Heart left ventricle (tissue), 16 donors: ENCODE data around the gene AP3S2. TPM values are rescaled to one million over a fixed set of nuclear protein-coding genes. Genes with fewer than 3 reads are reported as not detected.

Experiments used
- ATAC-seq, 4 donors: fragments of 200-7000 bp; cut with Tn5 transposase; one replicate each; pipeline ENCODE4 v1.9.1; 2020 to 2022; ENCODE audit warnings: moderate library complexity in 4 of 4, mild to moderate bottlenecking in 3 of 4, moderate number of reproducible peaks in 1 of 4
- DNase-seq, 5 donors: peaks; one replicate each; pipeline ENCODE4 v3.0.0-alpha.2; 2020
- H3K27ac ChIP-seq, 12 donors: fragments of 200-600 bp; sonication (generic) in 4 of 12; one replicate each; pipeline versions ENCODE4 v1.5.0 to v1.8.0; 2016 to 2022; ENCODE audit warnings: mild to moderate bottlenecking in 2 of 12
- H3K27me3 ChIP-seq, 9 donors: fragments of 200-600 bp; sonication (generic) in 2 of 9; one replicate each; pipeline versions ENCODE4 v1.5.1 to v1.8.0; 2016 to 2022; ENCODE audit warnings: mild to moderate bottlenecking in 3 of 9
- H3K36me3 ChIP-seq, 9 donors: fragments of 200-600 bp; sonication (generic) in 2 of 9; one replicate each; pipeline versions ENCODE4 v1.5.0 to v1.8.0; 2018 to 2022; ENCODE audit warnings: mild to moderate bottlenecking in 2 of 9
- H3K4me1 ChIP-seq, 12 donors: fragments of 200-600 bp; sonication (generic) in 4 of 12; one replicate each; pipeline versions ENCODE4 v1.5.0 to v1.8.0; 2016 to 2022; ENCODE audit warnings: mild to moderate bottlenecking in 3 of 12
- H3K4me3 ChIP-seq, 12 donors: fragments of 200-600 bp; sonication (generic) in 4 of 12; one replicate each; pipeline versions ENCODE4 v1.5.0 to v1.8.0; 2017 to 2022; ENCODE audit warnings: mild to moderate bottlenecking in 9 of 12, moderate library complexity in 4 of 12
- H3K9me3 ChIP-seq, 12 donors: fragments of 200-600 bp; sonication (generic) in 4 of 12; one replicate each; pipeline versions ENCODE4 v1.5.0 to v1.8.0; 2016 to 2022; ENCODE audit warnings: mild to moderate bottlenecking in 1 of 12
- POLR2A ChIP-seq, 2 donors: fragments of 450-650 bp; IDR thresholded peaks; one replicate each; pipeline ENCODE4 v1.6.1; 2017; ENCODE audit warnings: antibody characterized with exemption in 2 of 2, mild to moderate bottlenecking in 2 of 2, moderate library complexity in 2 of 2
- WGBS, 4 donors: extraction: QIAGEN DNeasy Blood & Tissue Kit in 2 of 4; methylation state at CpG; one replicate each; pipeline versions ENCODE4 v1.1.5 to v1.1.7; 2013 to 2018; 5-methylcytosine and 5-hydroxymethylcytosine counted together
- intact Hi-C, 10 donors: fragments of 100-400 bp; cut with DNase I; formaldehyde crosslinking; loops; one replicate each; pipeline versions ENCODE4 v1.11.1 to v1.14.2; 2022
- polyA plus RNA-seq, 2 donors: library from polyadenylated mRNA; stranded (reverse); fragments of 200-250 nt; gene quantifications; one replicate each; pipeline ENCODE4 v1.2.3, GENCODE V29; 2013
- total RNA-seq, 9 donors: library from RNA; depleted of rRNA in 2 of 9; stranded (reverse); fragments of >200 nt in 2 of 9; fragmentation: NEBNext Ultra II Directional in 3 of 9; extraction: Animal tissue kit (Norgen Biotek cat#: 25700) in 3 of 9; gene quantifications; one replicate each; pipeline versions ENCODE4 v1.1.0 to v1.2.4, GENCODE V29; 2016 to 2023
- TF ChIP-seq, protein P1 (sequence below), 12 donors: fragments of 200-600 bp; sonication (generic) in 4 of 12; IDR thresholded peaks; one replicate each; pipeline versions ENCODE4 v1.5.0 to v1.8.0; 2018 to 2022; ENCODE audit warnings: antibody characterized with exemption in 12 of 12, mild to moderate bottlenecking in 5 of 12
- donor health status: ischemic (EF 13 %, LVEDD 7.1; RV severe dilation, severe dysfunction).
- donor health status: healthy with polysubstance abuse.
- donor health status: DM: no; HTN: yes; CAD: no.
- donor health status: DM: no; HTN: no; CAD: no.
- donor health status: ischemic (EF 25% LVEDD 6.9; RV normal size, moderate dysfunction).
- donor health status: ischemic (EF 25% LVEDD 5.7; RV mildly dilated, moderate dysfunction).
- donor health status: healthy.
- donor health status: DM: yes; HTN: yes; CAD: no.
- donor health status: ischemic (EF 35%, LVEDD 5.7; RV mildly dilated, moderate dysfunction).
- donor health status: nonischemic (EF 11% LVEDD 7.7; RV severe dilation, severe dysfunction).
- donor health status: DM: yes; HTN: yes; CAD: no.
- donor health status: PGD.
- donor health status: ischemic (EF 29% LVEDD 5.4; RV normal size, mild dysfunction).
- donor health status: nonischemic (EF 23%, LVEDD 6.1; RV moderate dilation, normal function).

The AP3S2 gene
- total and polyA plus RNA-seq, 11 donors = 15.4 to 64.6 (median 43.3) TPM

DNA sequence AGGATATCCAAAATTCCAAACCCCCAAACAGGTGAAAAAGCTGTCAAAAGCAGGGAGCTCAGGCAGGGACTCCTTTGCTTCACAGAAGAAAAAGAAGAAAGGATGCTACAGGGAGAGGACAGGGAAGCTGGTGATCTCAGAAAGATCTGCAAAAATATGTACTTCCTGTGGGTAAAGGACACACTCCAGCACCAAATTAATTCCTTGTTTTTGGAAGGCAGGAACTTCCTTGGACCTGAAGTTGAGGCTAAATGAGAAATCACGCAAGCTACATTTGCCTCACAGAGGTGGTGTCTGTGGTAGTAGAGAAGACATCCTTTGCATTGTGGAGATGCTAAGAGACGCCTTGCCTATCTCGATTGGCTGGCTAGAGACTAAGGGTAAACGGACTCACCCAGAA is 52.5 kb downstream of the AP3S2 start:
- peaks cover 0 to 58% (median 8%) of the 10 kb centered on the region in 12 donors for H3K4me1 ChIP-seq
- no peaks in the 10 kb centered on the region for H3K27me3 ChIP-seq
- WGBS, 4 donors = 87 to 92% (median 90%) methylated on average over 4 of the region's 4 CpGs
- H3K27ac ChIP-seq = peak overlapping the region in 1 of 12 donors; percentile 25
- TF ChIP-seq POLR2A (IDR thresholded peaks at IDR 0.05) = no peak
- TF ChIP-seq, protein P1, sequence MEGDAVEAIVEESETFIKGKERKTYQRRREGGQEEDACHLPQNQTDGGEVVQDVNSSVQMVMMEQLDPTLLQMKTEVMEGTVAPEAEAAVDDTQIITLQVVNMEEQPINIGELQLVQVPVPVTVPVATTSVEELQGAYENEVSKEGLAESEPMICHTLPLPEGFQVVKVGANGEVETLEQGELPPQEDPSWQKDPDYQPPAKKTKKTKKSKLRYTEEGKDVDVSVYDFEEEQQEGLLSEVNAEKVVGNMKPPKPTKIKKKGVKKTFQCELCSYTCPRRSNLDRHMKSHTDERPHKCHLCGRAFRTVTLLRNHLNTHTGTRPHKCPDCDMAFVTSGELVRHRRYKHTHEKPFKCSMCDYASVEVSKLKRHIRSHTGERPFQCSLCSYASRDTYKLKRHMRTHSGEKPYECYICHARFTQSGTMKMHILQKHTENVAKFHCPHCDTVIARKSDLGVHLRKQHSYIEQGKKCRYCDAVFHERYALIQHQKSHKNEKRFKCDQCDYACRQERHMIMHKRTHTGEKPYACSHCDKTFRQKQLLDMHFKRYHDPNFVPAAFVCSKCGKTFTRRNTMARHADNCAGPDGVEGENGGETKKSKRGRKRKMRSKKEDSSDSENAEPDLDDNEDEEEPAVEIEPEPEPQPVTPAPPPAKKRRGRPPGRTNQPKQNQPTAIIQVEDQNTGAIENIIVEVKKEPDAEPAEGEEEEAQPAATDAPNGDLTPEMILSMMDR (IDR thresholded peaks at IDR 0.05) = no peak
- H3K4me3 ChIP-seq = no peak overlapping the region
- DNase-seq (no peak), ATAC-seq (no peak)
- peaks cover 0 to 45% (median 18%) of the 10 kb centered on the region in 9 donors for H3K36me3 ChIP-seq
- H3K9me3 ChIP-seq = no peaks in the 10 kb centered on the region
- intact Hi-C loops = no loop called here

DNA sequence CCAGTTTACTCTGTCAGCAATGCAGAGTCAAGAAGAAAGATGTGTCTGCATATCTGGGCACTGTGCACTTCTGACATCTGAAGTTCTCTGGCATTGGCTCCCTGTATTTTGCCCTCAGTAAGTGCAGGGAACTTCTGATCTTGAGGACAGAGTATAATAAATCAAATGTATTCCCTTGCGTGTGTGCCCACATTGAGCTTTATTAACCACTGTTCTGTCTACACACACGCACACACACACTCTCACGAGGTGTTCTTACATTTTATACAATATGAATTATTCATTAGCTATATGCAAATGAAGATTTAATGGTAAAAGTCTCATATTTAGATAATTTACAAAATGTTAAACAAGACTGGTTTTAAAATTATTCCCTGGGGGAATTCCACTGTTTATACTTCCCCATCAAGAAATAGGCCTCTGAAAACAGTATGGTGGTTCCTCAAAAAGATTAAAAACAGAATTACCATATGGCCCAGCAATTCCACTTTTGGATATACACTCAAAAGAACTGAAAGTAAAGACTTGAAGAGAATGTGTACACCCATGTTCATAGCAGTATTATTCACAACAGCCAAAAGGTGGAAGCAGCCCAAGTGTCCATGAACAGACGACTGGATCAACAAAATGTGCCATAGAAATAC is 54.5 kb downstream of the AP3S2 start:
- DNase-seq = no peak
- Histone ChIP-seq H3K9me3 (no peaks in the 10 kb centered on the region), H3K27ac (peak overlapping the region in 1 of 12 donors; percentile 61), H3K27me3 (no peaks in the 10 kb centered on the region), H3K36me3 (peaks cover 4 to 56% (median 37%) of the 10 kb centered on the region in 9 donors), H3K4me3 (no peak overlapping the region), H3K4me1 (peaks cover 0 to 66% (median 8%) of the 10 kb centered on the region in 12 donors)
- WGBS, 4 donors = 89 to 95% (median 94%) methylated on average over 4 of the region's 4 CpGs
- intact Hi-C loops = no loop called here
- ATAC-seq = no peak
- TF ChIP-seq, protein P1 (IDR thresholded peaks at IDR 0.05) = no peak
- TF ChIP-seq POLR2A (IDR thresholded peaks at IDR 0.05) = no peak

DNA sequence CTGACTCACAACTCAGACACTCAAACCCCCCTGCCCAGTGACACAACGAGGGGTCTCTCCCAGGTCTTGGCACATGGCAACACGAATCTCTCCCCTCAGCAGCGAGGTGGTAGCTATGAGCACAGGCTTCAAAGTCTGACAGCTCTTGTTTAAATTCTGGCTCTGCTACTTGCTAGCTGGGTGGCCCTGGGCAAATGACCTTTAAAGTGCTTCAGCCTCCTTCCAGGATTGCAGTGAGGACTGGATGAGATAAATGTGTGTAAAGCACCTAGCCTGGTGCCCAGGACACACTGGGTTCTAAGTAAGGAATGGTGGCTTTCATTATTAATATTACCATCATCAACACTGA is 56.0 kb downstream of the AP3S2 start:
- peaks cover 7 to 64% (median 49%) of the 10 kb centered on the region in 9 donors for H3K36me3 ChIP-seq
- ATAC-seq (peak in 1 of 4 donors; percentile 47), DNase-seq (no peak)
- no peaks in the 10 kb centered on the region for H3K27me3 ChIP-seq
- H3K27ac ChIP-seq = peak overlapping the region in 2 of 12 donors; percentile 65 to 87
- intact Hi-C loops = no loop called here
- 60 to 78% (median 72%) methylated on average over 2 to 3 of the region's 3 CpGs for WGBS, 4 donors
- TF ChIP-seq POLR2A (IDR thresholded peaks at IDR 0.05) = no peak
- TF ChIP-seq, protein P1 (IDR thresholded peaks at IDR 0.05) = no peak
- no peak overlapping the region for H3K4me3 ChIP-seq
- no peaks in the 10 kb centered on the region for H3K9me3 ChIP-seq
- H3K4me1 ChIP-seq = peaks cover 0 to 66% (median 8%) of the 10 kb centered on the region in 12 donors

DNA sequence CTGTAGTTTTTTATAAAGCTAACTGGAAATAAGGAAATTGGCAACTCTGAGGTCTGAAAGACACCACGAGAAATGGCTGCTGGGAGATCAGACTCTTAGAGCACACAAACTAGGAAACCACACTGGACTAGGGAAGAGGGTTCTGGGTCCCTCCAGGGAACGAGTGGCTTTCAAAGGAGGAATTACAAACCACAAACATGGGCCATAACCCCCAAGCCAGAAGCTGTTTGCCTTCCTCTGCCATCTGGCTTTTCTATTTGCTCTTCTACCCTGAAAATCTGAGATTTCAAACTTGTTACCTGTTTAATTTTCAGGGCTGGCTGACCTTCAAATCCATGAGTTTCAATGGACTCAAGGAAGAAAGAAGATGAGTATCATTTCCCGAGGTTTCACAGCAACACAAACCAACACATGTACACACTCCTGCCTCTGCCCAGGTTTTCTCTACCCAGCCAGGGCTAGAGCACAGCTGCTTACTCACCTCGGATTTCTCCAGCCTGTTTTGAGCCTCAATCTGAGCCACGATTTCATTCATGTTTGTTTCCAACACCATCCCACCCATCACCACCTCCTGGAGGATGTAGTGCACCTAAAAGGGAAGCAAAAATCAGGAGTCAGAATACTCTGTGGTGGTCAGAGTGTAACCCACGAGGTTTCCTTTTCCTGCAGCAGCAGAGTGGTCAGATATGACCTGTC is 56.5 kb downstream of the AP3S2 start:
- H3K4me3 ChIP-seq = no peak overlapping the region
- no peaks in the 10 kb centered on the region for H3K27me3 ChIP-seq
- TF ChIP-seq, protein P1 (IDR thresholded peaks at IDR 0.05) = no peak
- no peak for TF ChIP-seq POLR2A (IDR thresholded peaks at IDR 0.05)
- 56 to 82% (median 64%) methylated on average over 6 of the region's 6 CpGs for WGBS, 4 donors
- no peaks in the 10 kb centered on the region for H3K9me3 ChIP-seq
- DNase-seq = no peak
- intact Hi-C loops = no loop called here
- peak overlapping the region in 9 of 12 donors; percentile 8 to 87 (median 60) for H3K27ac ChIP-seq
- H3K36me3 ChIP-seq = peaks cover 7 to 69% (median 48%) of the 10 kb centered on the region in 9 donors
- H3K4me1 ChIP-seq = peaks cover 0 to 63% (median 8%) of the 10 kb centered on the region in 12 donors
- peak in 2 of 4 donors; percentile 8 to 23 for ATAC-seq
